Neural crest cell (in vitro differentiated cells): ENCODE data around the gene CALML3. TPM values are rescaled to one million over a fixed set of nuclear protein-coding genes. Genes with fewer than 3 reads are reported as not detected.

ENCODE experiments used
- DNase-seq: peaks from one replicate; pipeline ENCODE4 v3.0.0; 2021; ENCODE audit warnings: low read depth, mixed read lengths, low spot score
- H3K27ac Mint-ChIP-seq: one replicate; pipeline ENCODE4 v1.8.0; 2021; ENCODE audit warnings: mild to moderate bottlenecking, mixed read lengths; ENCODE audit not compliant: unreplicated experiment
- H3K27me3 Mint-ChIP-seq: 2 replicates; pipeline ENCODE4 v1.8.0; 2021; ENCODE audit warnings: low read depth, mild to moderate bottlenecking, mixed read lengths
- H3K36me3 Mint-ChIP-seq: 2 replicates; pipeline ENCODE4 v1.8.0; 2021; ENCODE audit warnings: low read depth, mild to moderate bottlenecking, mixed read lengths
- H3K4me1 Mint-ChIP-seq: 2 replicates; pipeline ENCODE4 v1.8.0; 2021; ENCODE audit warnings: mixed read lengths
- H3K4me3 Mint-ChIP-seq: one replicate; pipeline ENCODE4 v1.8.0; 2021; ENCODE audit warnings: mild to moderate bottlenecking, mixed read lengths
- H3K9me3 Mint-ChIP-seq: 2 replicates; pipeline ENCODE4 v1.8.0; 2021; ENCODE audit warnings: mixed read lengths
- CTCF ChIP-seq: fragments of 200-600 bp; sonication (generic); conservative IDR thresholded peaks from 2 replicates; pipeline ENCODE4 v1.5.0; 2021; ENCODE audit warnings: antibody characterized with exemption, mild to moderate bottlenecking
- total RNA-seq: library from RNA; stranded (reverse); gene quantifications from 2 replicates; pipeline ENCODE4 v1.2.1, GENCODE V29; 2021

CALML3 gene
- total RNA-seq, 1 donor from 2014 or later, result not detected

DNA sequence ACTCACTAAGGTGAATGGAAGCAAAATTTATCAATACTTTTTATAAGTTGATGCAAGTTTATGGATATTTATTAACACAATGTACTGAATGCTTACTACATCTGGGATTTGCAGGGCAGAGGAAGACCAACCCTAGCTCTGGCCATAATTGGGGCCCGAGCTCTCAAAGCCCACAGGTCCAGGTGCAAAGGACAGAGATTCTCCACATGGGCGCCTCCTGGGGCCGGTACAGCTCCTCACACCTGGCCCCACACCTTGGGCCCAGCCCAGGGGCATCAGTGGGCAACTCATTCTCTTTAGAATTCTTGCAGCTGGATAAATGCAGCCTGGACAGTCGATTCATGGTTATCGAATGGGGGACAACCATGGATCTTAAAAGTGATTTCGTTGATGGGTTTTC is 47.1 kb downstream of the CALML3 start:
- TF ChIP-seq CTCF, result no peak
- DNase-seq, result no peak
- Mint-ChIP-seq H3K27ac (no peak overlapping the region), H3K9me3 (peaks cover 3% of the 10 kb centered on the region), H3K4me1 (peaks cover 20% of the 10 kb centered on the region), H3K4me3 (no peak overlapping the region), H3K27me3 (no peaks in the 10 kb centered on the region), H3K36me3 (no peaks in the 10 kb centered on the region)

- Mint-ChIP-seq H3K27me3 (no peaks in the 10 kb centered on the region), H3K4me3 (no peak overlapping the region), H3K4me1 (peaks cover 20% of the 10 kb centered on the region), H3K36me3 (no peaks in the 10 kb centered on the region), H3K27ac (no peak overlapping the region), H3K9me3 (peaks cover 3% of the 10 kb centered on the region)
- no peak for TF ChIP-seq CTCF
- no peak for DNase-seq
Measured at GRCh38 chr10:5573319-5573950, 48.7 kb downstream of the CALML3 start.

DNA sequence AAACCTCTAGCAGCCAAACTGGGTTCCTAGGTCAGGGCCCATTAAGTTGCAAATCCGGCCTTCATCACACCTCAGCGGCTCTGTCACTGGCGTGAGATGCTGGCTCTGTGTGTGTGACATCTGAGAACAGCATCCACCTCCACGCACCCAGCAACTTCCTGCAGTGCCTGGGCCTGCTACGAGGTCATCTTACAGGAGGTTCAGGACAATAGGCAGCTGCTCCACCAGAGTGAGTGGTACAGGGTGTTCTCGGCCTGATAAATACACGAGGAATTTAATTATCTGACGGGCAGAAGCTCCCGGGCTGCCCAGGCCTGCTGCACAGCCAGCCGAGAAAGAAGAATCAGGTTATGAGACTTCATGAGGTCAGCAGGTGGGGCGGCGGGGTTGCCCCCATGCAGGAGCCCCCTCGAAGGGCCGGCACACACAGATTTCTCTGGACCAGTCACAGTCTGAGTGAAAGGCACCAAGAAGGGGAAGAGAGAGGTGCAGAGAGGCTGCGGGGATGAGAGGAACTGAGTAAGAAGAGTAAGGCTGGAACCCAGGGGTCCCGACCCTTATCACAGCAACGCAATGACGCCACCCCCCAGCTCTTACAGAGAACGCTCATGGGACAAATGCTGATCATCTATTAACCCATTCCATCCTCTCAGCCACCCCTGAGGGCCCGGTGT is 49.3 kb downstream of the CALML3 start:
- H3K27me3 Mint-ChIP-seq, result no peaks in the 10 kb centered on the region
- H3K4me3 Mint-ChIP-seq, result no peak overlapping the region
- no peaks in the 10 kb centered on the region for H3K9me3 Mint-ChIP-seq
- TF ChIP-seq CTCF, result no peak
- no peaks in the 10 kb centered on the region for H3K36me3 Mint-ChIP-seq
- no peak for DNase-seq
- H3K4me1 Mint-ChIP-seq, result peaks cover 20% of the 10 kb centered on the region
- no peak overlapping the region for H3K27ac Mint-ChIP-seq

- no peak for DNase-seq
- Mint-ChIP-seq H3K9me3 (no peaks in the 10 kb centered on the region), H3K27me3 (no peaks in the 10 kb centered on the region), H3K27ac (no peak overlapping the region), H3K36me3 (no peaks in the 10 kb centered on the region), H3K4me1 (peaks cover 20% of the 10 kb centered on the region), H3K4me3 (no peak overlapping the region)
- no peak for TF ChIP-seq CTCF
Measured at GRCh38 chr10:5574642-5575131, 49.9 kb downstream of the CALML3 start.

DNA sequence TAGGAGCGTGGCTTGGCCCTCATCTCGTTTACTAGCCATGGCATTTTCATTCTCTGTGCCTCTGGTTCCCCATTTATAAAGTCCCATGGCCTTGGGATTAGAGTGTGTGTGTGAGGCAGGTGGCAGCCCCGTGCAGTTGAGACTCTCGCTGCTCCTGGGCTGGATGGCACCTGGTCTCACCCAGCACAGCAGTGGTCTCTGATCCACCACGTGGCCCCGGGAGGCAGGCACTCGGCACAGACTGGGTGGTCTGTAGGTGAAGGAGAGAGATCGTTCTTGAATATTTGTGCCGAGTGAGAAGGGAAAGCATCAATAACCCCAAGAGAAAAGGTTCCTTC is 50.4 kb downstream of the CALML3 start:
- no peak for TF ChIP-seq CTCF
- no peak for DNase-seq
- Mint-ChIP-seq H3K36me3 (no peaks in the 10 kb centered on the region), H3K4me1 (peaks cover 20% of the 10 kb centered on the region), H3K27me3 (no peaks in the 10 kb centered on the region), H3K27ac (no peak overlapping the region), H3K4me3 (no peak overlapping the region), H3K9me3 (no peaks in the 10 kb centered on the region)
